Suprapubic skin (tissue), 4 donors: ENCODE results near the gene ROBO2.

Experiments used
- POLR2A ChIP-seq, 2 donors: fragments of 450-650 bp; IDR thresholded peaks; one replicate each; pipeline ENCODE4 v1.6.1; 2017; ENCODE audit warnings: antibody characterized with exemption in 2 of 2, mild to moderate bottlenecking in 2 of 2, moderate library complexity in 2 of 2
- POLR2AphosphoS5 ChIP-seq, 3 donors: sonication (generic); formaldehyde crosslinking; IDR thresholded peaks; one replicate each; pipeline ENCODE4 v1.6.1; 2017; ENCODE audit warnings: antibody characterized with exemption in 3 of 3
- TF ChIP-seq, protein P1 (sequence below), 2 donors: fragments of 200-600 bp in 1 of 2; fragments of 450-650 bp in 1 of 2; sonication (generic) in 1 of 2; IDR thresholded peaks; one replicate each; pipeline ENCODE4 v1.5.1; 2016 to 2019; ENCODE audit warnings: antibody characterized with exemption in 2 of 2, mild to moderate bottlenecking in 1 of 2, moderate library complexity in 1 of 2

DNA sequence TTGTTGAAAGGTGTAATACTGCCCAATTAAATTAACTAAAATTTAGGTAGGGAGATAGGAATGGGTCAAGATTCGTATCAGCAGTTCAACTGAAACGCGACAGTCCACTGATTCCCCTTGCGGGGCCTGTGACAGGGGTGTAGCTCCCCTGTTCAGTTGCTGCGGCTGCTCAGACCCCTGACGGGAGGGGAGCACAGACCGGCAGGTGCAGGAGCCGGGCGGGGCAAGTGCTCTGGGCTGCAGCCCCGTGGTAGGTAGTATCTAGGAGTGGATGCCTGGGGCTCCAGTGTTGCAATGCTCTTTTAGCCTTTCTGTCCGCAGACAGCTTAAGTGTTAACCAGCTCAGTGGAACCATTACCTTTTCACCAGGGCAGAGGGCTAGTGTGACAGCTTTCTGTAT is 164.9 kb downstream of the ROBO2 start:
- TF ChIP-seq, protein P1, sequence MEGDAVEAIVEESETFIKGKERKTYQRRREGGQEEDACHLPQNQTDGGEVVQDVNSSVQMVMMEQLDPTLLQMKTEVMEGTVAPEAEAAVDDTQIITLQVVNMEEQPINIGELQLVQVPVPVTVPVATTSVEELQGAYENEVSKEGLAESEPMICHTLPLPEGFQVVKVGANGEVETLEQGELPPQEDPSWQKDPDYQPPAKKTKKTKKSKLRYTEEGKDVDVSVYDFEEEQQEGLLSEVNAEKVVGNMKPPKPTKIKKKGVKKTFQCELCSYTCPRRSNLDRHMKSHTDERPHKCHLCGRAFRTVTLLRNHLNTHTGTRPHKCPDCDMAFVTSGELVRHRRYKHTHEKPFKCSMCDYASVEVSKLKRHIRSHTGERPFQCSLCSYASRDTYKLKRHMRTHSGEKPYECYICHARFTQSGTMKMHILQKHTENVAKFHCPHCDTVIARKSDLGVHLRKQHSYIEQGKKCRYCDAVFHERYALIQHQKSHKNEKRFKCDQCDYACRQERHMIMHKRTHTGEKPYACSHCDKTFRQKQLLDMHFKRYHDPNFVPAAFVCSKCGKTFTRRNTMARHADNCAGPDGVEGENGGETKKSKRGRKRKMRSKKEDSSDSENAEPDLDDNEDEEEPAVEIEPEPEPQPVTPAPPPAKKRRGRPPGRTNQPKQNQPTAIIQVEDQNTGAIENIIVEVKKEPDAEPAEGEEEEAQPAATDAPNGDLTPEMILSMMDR (IDR thresholded peaks at IDR 0.05) = no peak
- TF ChIP-seq POLR2A (IDR thresholded peaks at IDR 0.05) (no peak), POLR2AphosphoS5 (IDR thresholded peaks at IDR 0.05) (no peak)
